Kidney (tissue), 14 donors: Measurements from ENCODE around the gene ADGRF3. TPM values are rescaled to one million over a fixed set of nuclear protein-coding genes. Genes with fewer than 3 reads are reported as not detected.
A peak's percentile ranks its signal among the peaks of the same experiment; 100 is the strongest.
"Not testable (repeated sequence)": the region's sequence is repeated elsewhere in the genome, so short reads cannot be mapped to it uniquely, and the experiment has no call there.

ENCODE experiments used
- DNase-seq, 5 donors: peaks; one replicate each; pipeline ENCODE4 v3.0.0-alpha.2; 2013 to 2020
- FAIRE-seq: peaks from 2 replicates; lab custom pipeline; 2012; peaks lifted over from hg19 to GRCh38; lab: Jason Lieb, UNC
- H3K27ac ChIP-seq, 2 donors: one replicate each; pipeline ENCODE4 v1.7.0; 2013; ENCODE audit warnings: low read depth in 2 of 2, low read length in 2 of 2, inconsistent platforms in 1 of 2
- H3K27me3 ChIP-seq: one replicate; pipeline ENCODE4 v1.7.1; 2013; ENCODE audit warnings: low read length, inconsistent platforms; ENCODE audit not compliant: control insufficient read depth, insufficient read depth
- H3K36me3 ChIP-seq, 3 donors: one replicate each; pipeline versions ENCODE4 v1.7.0 to v1.7.1; 2013; ENCODE audit warnings: low read length in 3 of 3, control low read depth in 1 of 3, inconsistent platforms in 1 of 3; ENCODE audit not compliant: insufficient read depth in 3 of 3, control insufficient read depth in 2 of 3
- H3K4me1 ChIP-seq, 3 donors: one replicate each; pipeline versions ENCODE4 v1.7.0 to v1.7.1; 2013; ENCODE audit warnings: low read length in 3 of 3, inconsistent platforms in 1 of 3, low read depth in 1 of 3; ENCODE audit not compliant: control insufficient read depth in 2 of 3, insufficient read depth in 2 of 3
- H3K4me3 ChIP-seq, 3 donors: one replicate each; pipeline versions ENCODE4 v1.7.0 to v1.8.1; 2013; ENCODE audit warnings: low read length in 3 of 3, control low read depth in 1 of 3, inconsistent platforms in 1 of 3
- H3K9ac ChIP-seq, 3 donors: one replicate each; pipeline versions ENCODE4 v1.7.0 to v1.7.1; 2013; ENCODE audit warnings: low read length in 3 of 3, control low read depth in 1 of 3, inconsistent platforms in 1 of 3
- H3K9me3 ChIP-seq, 3 donors: one replicate each; pipeline versions ENCODE4 v1.7.0 to v1.7.1; 2013; ENCODE audit warnings: low read length in 3 of 3, control low read depth in 1 of 3, inconsistent platforms in 1 of 3; ENCODE audit not compliant: control insufficient read depth in 2 of 3, insufficient read depth in 1 of 3
- intact Hi-C: fragments of 100-400 bp; cut with DNase I; formaldehyde crosslinking; loops from one replicate; pipeline ENCODE4 v1.11.1; 2022
- polyA plus RNA-seq: library from polyadenylated mRNA; stranded (reverse); fragments of 350-450 nt; fragmentation: Illumina TruSeq; extraction: RNeasy Lipid Tissue Mini Kit (QIAGEN cat#74804); gene quantifications from one replicate; pipeline ENCODE4 v1.2.3, GENCODE V29; 2014; ENCODE audit warnings: low read depth, low replicate concordance; ENCODE audit not compliant: insufficient read depth
- total RNA-seq: library from RNA; stranded (reverse); fragmentation: NEBNext Ultra II Directional; extraction: Animal tissue kit (Norgen Biotek cat#: 25700); gene quantifications from one replicate; pipeline ENCODE4 v1.2.1, GENCODE V29; 2021
- TF ChIP-seq, protein P1 (sequence below): IDR thresholded peaks from 3 replicates; pipeline ENCODE4 v1.5.1; 2012; ENCODE audit warnings: mild to moderate bottlenecking, moderate library complexity, borderline replicate concordance; ENCODE audit not compliant: insufficient read depth; ENCODE audit errors: extremely low read depth
- donor health status: control.
- donor health status: control.
- donor health status: control.
- donor health status: control.
- donor health status: control.
- donor health status: DM: yes; HTN: yes; CAD: no.
- donor health status: Normal renal cell carcinoma (clear cell type).

Gene ADGRF3
- total and polyA plus RNA-seq, 2 donors from 2014 or later: 0.94 to 1.8 TPM

DNA sequence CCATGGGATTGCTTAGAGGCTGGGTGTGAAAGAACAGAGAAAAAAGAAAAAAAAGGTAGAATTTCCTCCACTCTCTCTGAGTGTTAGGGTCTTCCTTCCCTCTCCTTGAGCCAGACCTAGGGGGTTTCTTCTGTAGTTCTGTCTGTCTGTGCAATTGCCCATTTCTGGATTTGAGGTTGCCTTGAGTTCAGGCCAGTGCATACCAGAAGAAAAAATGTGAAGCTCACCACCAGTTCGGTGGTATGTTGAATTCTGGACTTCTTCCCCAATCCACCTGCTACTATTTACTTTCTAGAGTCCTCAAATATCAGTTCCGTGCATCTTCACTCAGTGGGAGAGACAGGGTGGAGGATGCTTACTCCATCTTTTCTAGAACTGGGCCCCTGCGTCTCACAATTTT lies 16.0 kb downstream of the ADGRF3 start:
- no peaks in the 10 kb centered on the region for H3K36me3 ChIP-seq
- H3K27me3 ChIP-seq: no peaks in the 10 kb centered on the region
- H3K27ac ChIP-seq: no peak overlapping the region
- no peak overlapping the region for H3K4me3 ChIP-seq
- no peak overlapping the region for H3K9ac ChIP-seq
- intact Hi-C loops: no loop called here
- no peak for FAIRE-seq
- no peaks in the 10 kb centered on the region for H3K4me1 ChIP-seq
- DNase-seq: no peak
- TF ChIP-seq, protein P1, sequence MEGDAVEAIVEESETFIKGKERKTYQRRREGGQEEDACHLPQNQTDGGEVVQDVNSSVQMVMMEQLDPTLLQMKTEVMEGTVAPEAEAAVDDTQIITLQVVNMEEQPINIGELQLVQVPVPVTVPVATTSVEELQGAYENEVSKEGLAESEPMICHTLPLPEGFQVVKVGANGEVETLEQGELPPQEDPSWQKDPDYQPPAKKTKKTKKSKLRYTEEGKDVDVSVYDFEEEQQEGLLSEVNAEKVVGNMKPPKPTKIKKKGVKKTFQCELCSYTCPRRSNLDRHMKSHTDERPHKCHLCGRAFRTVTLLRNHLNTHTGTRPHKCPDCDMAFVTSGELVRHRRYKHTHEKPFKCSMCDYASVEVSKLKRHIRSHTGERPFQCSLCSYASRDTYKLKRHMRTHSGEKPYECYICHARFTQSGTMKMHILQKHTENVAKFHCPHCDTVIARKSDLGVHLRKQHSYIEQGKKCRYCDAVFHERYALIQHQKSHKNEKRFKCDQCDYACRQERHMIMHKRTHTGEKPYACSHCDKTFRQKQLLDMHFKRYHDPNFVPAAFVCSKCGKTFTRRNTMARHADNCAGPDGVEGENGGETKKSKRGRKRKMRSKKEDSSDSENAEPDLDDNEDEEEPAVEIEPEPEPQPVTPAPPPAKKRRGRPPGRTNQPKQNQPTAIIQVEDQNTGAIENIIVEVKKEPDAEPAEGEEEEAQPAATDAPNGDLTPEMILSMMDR: no peak
- no peaks in the 10 kb centered on the region for H3K9me3 ChIP-seq

GRCh38 chr2:26330114-26330549 lies 16.5 kb downstream of the ADGRF3 start:
- Histone ChIP-seq H3K36me3 (no peaks in the 10 kb centered on the region), H3K27ac (no peak overlapping the region), H3K27me3 (no peaks in the 10 kb centered on the region), H3K9me3 (no peaks in the 10 kb centered on the region), H3K4me3 (no peak overlapping the region), H3K4me1 (no peaks in the 10 kb centered on the region), H3K9ac (no peak overlapping the region)
- FAIRE-seq (peak; percentile 91), DNase-seq (peak; percentile 85 to 94 (median 88))
- TF ChIP-seq, protein P1: peak; percentile 84
- intact Hi-C loops: no loop called here

DNA sequence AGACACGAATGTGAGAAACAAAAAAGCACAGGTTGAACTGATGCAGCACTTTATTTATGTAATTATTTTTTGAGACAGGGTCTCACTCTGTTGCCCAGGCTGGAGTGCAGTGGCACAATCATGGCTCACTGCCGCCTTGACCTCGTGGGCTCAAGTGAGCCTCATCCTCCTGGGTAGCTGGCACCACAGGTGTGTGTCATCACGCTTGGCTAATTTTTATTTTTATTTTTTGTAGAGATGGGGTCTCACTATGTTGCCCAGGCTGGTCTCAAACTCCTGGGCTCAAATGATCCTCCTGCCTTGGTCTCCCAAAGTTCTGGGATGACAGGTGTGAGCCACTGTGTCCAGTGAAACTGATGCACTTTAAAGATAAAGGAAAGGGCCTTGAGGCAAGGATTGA lies 17.5 kb downstream of the ADGRF3 start:
- FAIRE-seq, H3K9ac ChIP-seq: not testable (repeated sequence)

GRCh38 chr2:26327291-26328272 lies 19.0 kb downstream of the ADGRF3 start:
- FAIRE-seq (no peak), DNase-seq (no peak)
- no peaks in the 10 kb centered on the region for H3K27me3 ChIP-seq
- no peak overlapping the region for H3K27ac ChIP-seq
- H3K4me3 ChIP-seq: no peak overlapping the region
- TF ChIP-seq, protein P1: no peak
- H3K9ac ChIP-seq: no peak overlapping the region
- H3K36me3 ChIP-seq: no peaks in the 10 kb centered on the region
- no peaks in the 10 kb centered on the region for H3K4me1 ChIP-seq
- intact Hi-C loops: no loop called here
- H3K9me3 ChIP-seq: no peaks in the 10 kb centered on the region

More for the DNA sequence above, 17.5 kb downstream of the ADGRF3 start:
- H3K27ac ChIP-seq, H3K36me3 ChIP-seq, H3K4me1 ChIP-seq, H3K27me3 ChIP-seq, H3K9me3 ChIP-seq, DNase-seq, H3K4me3 ChIP-seq, intact Hi-C loops: not testable (repeated sequence)
